T-cell (primary cell): ENCODE results near the gene MARS1. TPM values are rescaled to one million over a fixed set of nuclear protein-coding genes. Genes with fewer than 3 reads are reported as not detected.
"Not testable (repeated sequence)": the region's sequence is repeated elsewhere in the genome, so short reads cannot be mapped to it uniquely, and the experiment has no call there.

Experiments
- ATAC-seq, 4 experiments: fragments of 200-7000 bp in 3 of 4; fragments of 150-1000 bp in 1 of 4; cut with Tn5 transposase; replicated peaks in 1 of 4; 1 replicate in 3 of 4; 2 replicates in 1 of 4; pipeline ENCODE4 v1.10.0; 2021; ENCODE audit warnings: moderate library complexity in 3 of 4, mild to moderate bottlenecking in 2 of 4, moderate number of reproducible peaks in 1 of 4
- CTCF ChIA-PET, 2 donors: fragments of 300-600 bp; sonication (Branson Sonifier 250); formaldehyde crosslinking; loops; one replicate each; lab custom pipeline; 2022; ENCODE audit warnings: antibody characterized with exemption in 2 of 2; lab: Charles Lee
- POLR2A ChIA-PET, 2 donors: fragments of 300-600 bp; sonication (Branson Sonifier 250); formaldehyde crosslinking; loops; one replicate each; lab custom pipeline; 2022; ENCODE audit warnings: antibody characterized with exemption in 2 of 2; lab: Charles Lee
- DNase-seq, 35 experiments: peaks; one replicate each; pipeline versions ENCODE4 v3.0.0 to v3.0.0-alpha.2; 2013 to 2023
- H3K27ac ChIP-seq: one replicate; pipeline ENCODE4 v1.5.1; 2013; ENCODE audit warnings: low read length
- H3K27me3 ChIP-seq, 2 experiments: replicated peaks in 1 of 2; 1 replicate in 1 of 2; 2 replicates in 1 of 2; pipeline versions ENCODE4 v1.6.1 to v1.7.0; 2013; ENCODE audit warnings: low read length in 1 of 2, mixed read lengths in 1 of 2; ENCODE audit not compliant: control insufficient read depth in 2 of 2, insufficient read depth in 2 of 2; ENCODE audit errors: extremely low read depth in 1 of 2
- H3K36me3 ChIP-seq, 2 donors: 1 replicate in 1 of 2; 2 replicates in 1 of 2; pipeline versions ENCODE4 v1.6.1 to v1.7.0; 2013; ENCODE audit warnings: low read length in 1 of 2; ENCODE audit not compliant: control insufficient read depth in 2 of 2, insufficient read depth in 1 of 2; ENCODE audit errors: extremely low read depth in 1 of 2
- H3K4me1 ChIP-seq, 2 experiments: 1 replicate in 1 of 2; 2 replicates in 1 of 2; pipeline versions ENCODE4 v1.6.1 to v1.7.0; 2013; ENCODE audit warnings: low read length in 2 of 2, mixed read lengths in 1 of 2; ENCODE audit not compliant: insufficient read depth in 2 of 2, control insufficient read depth in 1 of 2; ENCODE audit errors: extremely low read depth in 1 of 2
- H3K4me3 ChIP-seq, 2 donors: 1 replicate in 1 of 2; 2 replicates in 1 of 2; pipeline versions ENCODE4 v1.5.1 to v1.7.0; 2013; ENCODE audit warnings: mild to moderate bottlenecking in 2 of 2, low read length in 1 of 2, moderate library complexity in 1 of 2; ENCODE audit not compliant: control insufficient read depth in 1 of 2; ENCODE audit errors: extremely low read depth in 1 of 2
- H3K9me3 ChIP-seq: 2 replicates; pipeline ENCODE4 v1.7.0; 2013
- H3K27ac Mint-ChIP-seq, 2 donors: one replicate each; pipeline ENCODE4 v1.8.0; 2020 to 2021; ENCODE audit warnings: mild to moderate bottlenecking in 2 of 2, mixed read lengths in 2 of 2
- H3K27me3 Mint-ChIP-seq, 2 donors: one replicate each; pipeline ENCODE4 v1.8.0; 2021 to 2022; ENCODE audit warnings: mixed read lengths in 2 of 2
- H3K36me3 Mint-ChIP-seq: one replicate; pipeline ENCODE4 v1.8.0; 2021; ENCODE audit warnings: mixed read lengths
- H3K4me1 Mint-ChIP-seq, 3 donors: one replicate each; pipeline ENCODE4 v1.8.0; 2020 to 2022; ENCODE audit warnings: mixed read lengths in 3 of 3, mild to moderate bottlenecking in 1 of 3
- H3K4me3 Mint-ChIP-seq, 3 donors: one replicate each; pipeline ENCODE4 v1.8.0; 2020 to 2022; ENCODE audit warnings: mild to moderate bottlenecking in 3 of 3, mixed read lengths in 3 of 3, moderate library complexity in 3 of 3
- H3K9me3 Mint-ChIP-seq, 3 donors: one replicate each; pipeline ENCODE4 v1.8.0; 2020 to 2022; ENCODE audit warnings: mixed read lengths in 3 of 3
- WGBS: methylation state at CpG from one replicate; pipeline ENCODE4 v1.1.5; 2013; ENCODE audit warnings: missing lambda C conversion rate; ENCODE audit not compliant: insufficient coverage; 5-methylcytosine and 5-hydroxymethylcytosine counted together
- total RNA-seq, 35 experiments: library from RNA in 6 of 35; stranded (reverse) in 6 of 35; fragments of 120-200 nt in 1 of 35; gene quantifications; one replicate each; pipeline versions ENCODE4 v1.2.1 to v1.2.4 and lab custom pipeline; 2013 to 2026

Gene MARS1
- total RNA-seq, 5 donors from 2014 or later (not counting 1 experiment from before 2014, with no cell fraction given) = 167 to 350 (median 320) TPM

GRCh38 chr12:57558864-57559263 is 71.0 kb downstream of the MARS1 start:
- ChIA-PET POLR2A (no interaction called here), CTCF (interaction anchor here in 1 of 2 donors (0.5 kb wide), 1 partner anchor 57 kb away, joined by 6 read pairs; no protein-coding TSS in a partner anchor)
- H3K36me3 Mint-ChIP-seq = no peaks in the 10 kb centered on the region
- H3K4me1 Mint-ChIP-seq = no peaks in the 10 kb centered on the region
- no peak overlapping the region for H3K4me3 Mint-ChIP-seq
- Histone ChIP-seq H3K27ac (no peak overlapping the region), H3K4me3 (no peak overlapping the region), H3K9me3 (no peaks in the 10 kb centered on the region), H3K27me3 (peaks cover 3 to 4% of the 10 kb centered on the region in 2 experiments), H3K4me1 (no peaks in the 10 kb centered on the region), H3K36me3 (no peaks in the 10 kb centered on the region)
- no peaks in the 10 kb centered on the region for H3K9me3 Mint-ChIP-seq
- H3K27me3 Mint-ChIP-seq = peaks cover 8 to 10% of the 10 kb centered on the region in 2 donors
- WGBS = no CpG with 5 or more reads among the region's 4 CpGs
- no peak for DNase-seq
- no peak for ATAC-seq
- H3K27ac Mint-ChIP-seq = no peak overlapping the region

GRCh38 chr12:57560516-57560915 is 72.6 kb downstream of the MARS1 start:
- Histone ChIP-seq H3K4me3 (no peak overlapping the region), H3K4me1 (no peaks in the 10 kb centered on the region), H3K27ac (no peak overlapping the region), H3K36me3 (no peaks in the 10 kb centered on the region), H3K27me3 (peaks cover 3 to 4% of the 10 kb centered on the region in 2 experiments), H3K9me3 (no peaks in the 10 kb centered on the region)
- H3K36me3 Mint-ChIP-seq = no peaks in the 10 kb centered on the region
- ATAC-seq (no peak), DNase-seq (no peak)
- ChIA-PET CTCF (no interaction called here), POLR2A (no interaction called here)
- WGBS = no CpG with 5 or more reads among the region's 2 CpGs
- H3K4me1 Mint-ChIP-seq = no peaks in the 10 kb centered on the region
- H3K9me3 Mint-ChIP-seq = no peaks in the 10 kb centered on the region
- H3K27me3 Mint-ChIP-seq = peaks cover 10 to 19% of the 10 kb centered on the region in 2 donors
- no peak overlapping the region for H3K4me3 Mint-ChIP-seq
- no peak overlapping the region for H3K27ac Mint-ChIP-seq

- H3K27ac Mint-ChIP-seq, H3K4me1 Mint-ChIP-seq, H3K9me3 ChIP-seq: not testable (repeated sequence)
Measured at GRCh38 chr12:57561117-57561516, 73.2 kb downstream of the MARS1 start.

GRCh38 chr12:57563358-57563757 is 75.5 kb downstream of the MARS1 start:
- Mint-ChIP-seq H3K36me3 (no peaks in the 10 kb centered on the region), H3K27ac (no peak overlapping the region), H3K27me3 (peaks cover 10 to 19% of the 10 kb centered on the region in 2 donors), H3K4me3 (no peak overlapping the region), H3K4me1 (no peaks in the 10 kb centered on the region), H3K9me3 (no peaks in the 10 kb centered on the region)
- no CpG with 5 or more reads among the region's 4 CpGs for WGBS
- H3K36me3 ChIP-seq = no peaks in the 10 kb centered on the region
- H3K27me3 ChIP-seq = peaks cover 6 to 8% of the 10 kb centered on the region in 2 experiments
- ChIA-PET POLR2A (interaction anchor here in 1 of 2 donors (0.7 kb wide), 1 partner anchor 19 kb away, joined by 6 read pairs; no protein-coding TSS in a partner anchor), CTCF (no interaction called here)
- DNase-seq = no peak
- ATAC-seq = no peak
- no peak overlapping the region for H3K27ac ChIP-seq
- H3K4me3 ChIP-seq = no peak overlapping the region
- no peaks in the 10 kb centered on the region for H3K9me3 ChIP-seq
- H3K4me1 ChIP-seq = no peaks in the 10 kb centered on the region

More at GRCh38 chr12:57561117-57561516, 73.2 kb downstream of the MARS1 start:
- H3K27ac ChIP-seq, H3K36me3 ChIP-seq, H3K4me3 Mint-ChIP-seq, H3K27me3 ChIP-seq, H3K4me1 ChIP-seq, H3K36me3 Mint-ChIP-seq, DNase-seq, POLR2A ChIA-PET, H3K4me3 ChIP-seq, ATAC-seq, CTCF ChIA-PET, H3K9me3 Mint-ChIP-seq: not testable (repeated sequence)
- peaks cover 10 to 19% of the 10 kb centered on the region in 2 donors for H3K27me3 Mint-ChIP-seq
- WGBS = no CpG with 5 or more reads among the region's 1 CpG

GRCh38 chr12:57564178-57564740 is 76.4 kb downstream of the MARS1 start:
- DNase-seq = no peak
- Mint-ChIP-seq H3K4me1 (no peaks in the 10 kb centered on the region), H3K27ac (no peak overlapping the region), H3K9me3 (no peaks in the 10 kb centered on the region), H3K4me3 (no peak overlapping the region), H3K36me3 (no peaks in the 10 kb centered on the region), H3K27me3 (peaks cover 10 to 19% of the 10 kb centered on the region in 2 donors)
- no peak for ATAC-seq
- H3K27me3 ChIP-seq = peaks cover 6% of the 10 kb centered on the region in 2 experiments
- POLR2A ChIA-PET = no interaction called here
- no peak overlapping the region for H3K4me3 ChIP-seq
- no peaks in the 10 kb centered on the region for H3K36me3 ChIP-seq
- H3K4me1 ChIP-seq = no peaks in the 10 kb centered on the region
- H3K9me3 ChIP-seq = no peaks in the 10 kb centered on the region
- 72% methylated on average over 3 of the region's 7 CpGs for WGBS
- CTCF ChIA-PET = no interaction called here
- H3K27ac ChIP-seq = no peak overlapping the region

Other genes with a start within 250 kb of the MARS1 start
- gene STAC3, start 236.9 kb upstream of the MARS1 start, total RNA-seq = 1 to 10 TPM; 1.3 to 4.9 (median 2.9) TPM
- gene R3HDM2, start 57.0 kb upstream of the MARS1 start, total RNA-seq = 100 to 1,000 TPM in 2 of 5 donors, 10 to 100 TPM in 3; 88.3 to 122 (median 94.7) TPM
- under 1 TPM in 3 of 5 donors, not detected in 2; 0.13 to 0.23 (median 0.18) TPM for gene INHBC, start 53.3 kb upstream of the MARS1 start, total RNA-seq
- gene INHBE, start 32.8 kb upstream of the MARS1 start, total RNA-seq = under 1 TPM in 3 of 5 donors, not detected in 2; 0.09 to 0.13 (median 0.12) TPM
- gene GLI1, start 28.3 kb upstream of the MARS1 start, total RNA-seq = 1 to 10 TPM in 2 of 5 donors, under 1 TPM in 3; 0.53 to 1.6 (median 0.82) TPM
- gene ARHGAP9, start 8.2 kb upstream of the MARS1 start, total RNA-seq = 100 to 1,000 TPM; 198 to 413 (median 243) TPM
- 10 to 100 TPM; 34.5 to 93.5 (median 40.7) TPM for gene DDIT3, start 32.4 kb downstream of the MARS1 start, total RNA-seq
- gene MBD6, start 34.8 kb downstream of the MARS1 start, total RNA-seq = 100 to 1,000 TPM; 109 to 122 (median 114) TPM
- gene DCTN2, start 59.1 kb downstream of the MARS1 start, total RNA-seq = 10 to 100 TPM; 60.1 to 81.9 (median 71.5) TPM
- gene KIF5A, start 62.0 kb downstream of the MARS1 start, total RNA-seq = 1 to 10 TPM in 2 of 5 donors, under 1 TPM in 3; 0.83 to 1.8 (median 0.92) TPM
- 10 to 100 TPM; 21.7 to 30.9 (median 27.9) TPM for gene PIP4K2C, start 103.1 kb downstream of the MARS1 start, total RNA-seq
- gene DTX3, start 116.8 kb downstream of the MARS1 start, total RNA-seq = 10 to 100 TPM; 27.1 to 37.2 (median 30.4) TPM
- 1 to 10 TPM in 1 of 5 donors, under 1 TPM in 4; 0.67 to 1.4 (median 0.84) TPM for gene ARHGEF25, start 123.4 kb downstream of the MARS1 start, total RNA-seq
- under 1 TPM in 3 of 5 donors, not detected in 2; 0.16 to 0.54 (median 0.26) TPM for gene B4GALNT1, start 145.1 kb downstream of the MARS1 start, total RNA-seq
- gene OS9, start 206.1 kb downstream of the MARS1 start, total RNA-seq = 100 to 1,000 TPM; 135 to 181 (median 164) TPM